ENCODE data around the gene NUDT7.

NUDT7 gene

DNA sequence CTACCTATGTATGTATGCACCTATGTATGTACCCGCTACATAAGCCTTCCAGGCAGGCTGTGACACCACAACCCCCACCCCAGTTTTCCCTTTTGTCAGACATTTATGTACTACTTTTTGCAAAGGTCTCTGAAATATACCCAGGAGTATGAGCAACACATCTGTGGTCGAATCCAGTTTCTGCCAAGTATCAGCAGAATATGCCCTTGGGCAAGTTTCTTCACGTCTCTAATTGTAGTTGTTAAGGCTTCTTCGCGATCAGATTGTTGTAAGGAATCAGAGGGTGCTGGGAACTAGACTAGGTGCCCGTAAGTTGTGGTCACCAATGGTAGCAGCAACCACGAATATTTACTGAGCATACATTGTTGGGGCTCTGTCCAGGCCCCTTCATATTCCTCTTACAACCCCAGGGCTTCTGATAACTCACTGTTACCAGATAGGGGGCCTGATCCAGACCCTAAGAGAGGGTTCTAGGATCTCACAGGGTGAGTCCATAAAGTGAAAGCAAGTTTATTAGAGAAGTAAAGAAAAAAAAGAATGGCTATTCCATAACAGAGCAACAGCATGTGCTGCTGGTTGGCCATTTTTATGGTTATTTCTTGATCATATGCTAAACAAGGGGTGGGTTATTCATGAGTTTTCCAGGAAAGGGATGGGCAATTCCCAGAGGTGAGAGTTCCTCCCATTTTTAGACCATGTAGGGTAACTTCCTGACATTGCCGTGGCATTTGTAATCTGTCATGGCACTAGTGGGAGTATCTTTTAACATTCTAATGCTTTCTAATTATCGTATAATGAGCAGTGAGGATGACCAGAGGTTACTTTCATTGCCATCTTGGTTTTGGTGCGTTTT, 16.6 kb downstream of the NUDT7 start:
- TF ChIP-seq TAF1 (IDR thresholded peaks at IDR 0.05; ENCODE audit: borderline replicate concordance, insufficient read depth, low read length) = no peak
- no peak for TF ChIP-seq POLR2AphosphoS5 (IDR thresholded peaks at IDR 0.05; ENCODE audit: low read depth, low read length)
- TF ChIP-seq, protein P1, sequence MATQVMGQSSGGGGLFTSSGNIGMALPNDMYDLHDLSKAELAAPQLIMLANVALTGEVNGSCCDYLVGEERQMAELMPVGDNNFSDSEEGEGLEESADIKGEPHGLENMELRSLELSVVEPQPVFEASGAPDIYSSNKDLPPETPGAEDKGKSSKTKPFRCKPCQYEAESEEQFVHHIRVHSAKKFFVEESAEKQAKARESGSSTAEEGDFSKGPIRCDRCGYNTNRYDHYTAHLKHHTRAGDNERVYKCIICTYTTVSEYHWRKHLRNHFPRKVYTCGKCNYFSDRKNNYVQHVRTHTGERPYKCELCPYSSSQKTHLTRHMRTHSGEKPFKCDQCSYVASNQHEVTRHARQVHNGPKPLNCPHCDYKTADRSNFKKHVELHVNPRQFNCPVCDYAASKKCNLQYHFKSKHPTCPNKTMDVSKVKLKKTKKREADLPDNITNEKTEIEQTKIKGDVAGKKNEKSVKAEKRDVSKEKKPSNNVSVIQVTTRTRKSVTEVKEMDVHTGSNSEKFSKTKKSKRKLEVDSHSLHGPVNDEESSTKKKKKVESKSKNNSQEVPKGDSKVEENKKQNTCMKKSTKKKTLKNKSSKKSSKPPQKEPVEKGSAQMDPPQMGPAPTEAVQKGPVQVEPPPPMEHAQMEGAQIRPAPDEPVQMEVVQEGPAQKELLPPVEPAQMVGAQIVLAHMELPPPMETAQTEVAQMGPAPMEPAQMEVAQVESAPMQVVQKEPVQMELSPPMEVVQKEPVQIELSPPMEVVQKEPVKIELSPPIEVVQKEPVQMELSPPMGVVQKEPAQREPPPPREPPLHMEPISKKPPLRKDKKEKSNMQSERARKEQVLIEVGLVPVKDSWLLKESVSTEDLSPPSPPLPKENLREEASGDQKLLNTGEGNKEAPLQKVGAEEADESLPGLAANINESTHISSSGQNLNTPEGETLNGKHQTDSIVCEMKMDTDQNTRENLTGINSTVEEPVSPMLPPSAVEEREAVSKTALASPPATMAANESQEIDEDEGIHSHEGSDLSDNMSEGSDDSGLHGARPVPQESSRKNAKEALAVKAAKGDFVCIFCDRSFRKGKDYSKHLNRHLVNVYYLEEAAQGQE (IDR thresholded peaks at IDR 0.05; ENCODE audit: insufficient read depth in 1 of 2, low read depth in 2 of 2, low read length in 2 of 2) = no peak
- no peak for TF ChIP-seq SIN3A (IDR thresholded peaks at IDR 0.05; ENCODE audit: borderline replicate concordance, insufficient read depth, low read length)
- no peak for TF ChIP-seq FOXP2 (optimal IDR thresholded peaks at IDR 0.05; ENCODE audit: borderline replicate concordance, extremely low read depth, extremely low read length, insufficient read depth)

- no peak for TF ChIP-seq POLR2AphosphoS5 (IDR thresholded peaks at IDR 0.05; ENCODE audit: low read depth, low read length)
- TF ChIP-seq, protein P1 (IDR thresholded peaks at IDR 0.05; ENCODE audit: insufficient read depth in 1 of 2, low read depth in 2 of 2, low read length in 2 of 2) = no peak
- TF ChIP-seq TAF1 (IDR thresholded peaks at IDR 0.05; ENCODE audit: borderline replicate concordance, insufficient read depth, low read length) = no peak
- TF ChIP-seq FOXP2 (optimal IDR thresholded peaks at IDR 0.05; ENCODE audit: borderline replicate concordance, extremely low read depth, extremely low read length, insufficient read depth) = no peak
- no peak for TF ChIP-seq SIN3A (IDR thresholded peaks at IDR 0.05; ENCODE audit: borderline replicate concordance, insufficient read depth, low read length)
These were observed 17.2 kb downstream of the NUDT7 start for GRCh38 chr16:77739559-77739892.

DNA sequence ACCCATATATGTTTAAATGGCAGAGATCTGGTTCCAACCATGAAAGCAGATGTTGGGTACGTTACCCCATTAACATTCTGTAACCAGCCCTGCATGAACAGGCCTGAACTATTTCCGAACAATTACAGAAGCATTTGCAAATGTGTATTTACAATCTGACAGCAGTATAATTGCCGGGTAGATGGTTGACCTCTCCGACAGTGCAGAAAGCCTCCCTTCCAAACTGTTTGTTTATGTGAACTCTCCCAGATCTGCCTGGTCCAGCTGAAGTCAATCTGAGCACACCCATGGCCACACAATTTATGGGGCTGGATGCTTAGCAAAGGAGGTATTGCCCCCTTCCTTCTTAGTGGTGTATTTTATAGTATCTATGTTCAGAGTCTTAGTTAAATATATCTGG, 21.8 kb downstream of the NUDT7 start:
- TF ChIP-seq, protein P1 (IDR thresholded peaks at IDR 0.05; ENCODE audit: insufficient read depth in 1 of 2, low read depth in 2 of 2, low read length in 2 of 2) = no peak
- TF ChIP-seq SIN3A (IDR thresholded peaks at IDR 0.05; ENCODE audit: borderline replicate concordance, insufficient read depth, low read length) (no peak), TAF1 (IDR thresholded peaks at IDR 0.05; ENCODE audit: borderline replicate concordance, insufficient read depth, low read length) (no peak), FOXP2 (optimal IDR thresholded peaks at IDR 0.05; ENCODE audit: borderline replicate concordance, extremely low read depth, extremely low read length, insufficient read depth) (no peak), POLR2AphosphoS5 (IDR thresholded peaks at IDR 0.05; ENCODE audit: low read depth, low read length) (no peak)

DNA sequence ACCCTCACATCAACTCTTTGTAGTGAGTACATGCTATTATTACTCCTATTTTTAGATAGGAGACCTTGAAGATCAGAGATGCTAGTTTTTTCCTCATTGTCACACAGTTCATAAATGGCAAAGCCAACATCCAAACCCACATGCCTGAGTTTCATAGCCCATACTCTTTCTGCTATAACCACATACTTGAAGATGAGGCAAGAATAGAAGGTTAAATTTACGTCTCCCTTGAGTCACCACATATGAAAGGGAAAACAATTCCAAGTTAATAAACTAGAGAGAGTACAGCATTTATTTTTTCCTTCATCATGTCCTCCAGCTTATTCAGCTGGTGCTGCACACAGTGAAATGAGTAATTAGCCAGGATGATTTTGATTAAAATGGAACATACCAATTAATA, 23.7 kb downstream of the NUDT7 start:
- TF ChIP-seq FOXP2 (optimal IDR thresholded peaks at IDR 0.05; ENCODE audit: borderline replicate concordance, extremely low read depth, extremely low read length, insufficient read depth) = no peak
- TF ChIP-seq, protein P1 (IDR thresholded peaks at IDR 0.05; ENCODE audit: insufficient read depth in 1 of 2, low read depth in 2 of 2, low read length in 2 of 2) = no peak
- TF ChIP-seq SIN3A (IDR thresholded peaks at IDR 0.05; ENCODE audit: borderline replicate concordance, insufficient read depth, low read length) = no peak
- TF ChIP-seq TAF1 (IDR thresholded peaks at IDR 0.05; ENCODE audit: borderline replicate concordance, insufficient read depth, low read length) = no peak
- TF ChIP-seq POLR2AphosphoS5 (IDR thresholded peaks at IDR 0.05; ENCODE audit: low read depth, low read length) = no peak
